Neural progenitor cell (in vitro differentiated cells): ENCODE results near the gene RNPS1. TPM values are rescaled to one million over a fixed set of nuclear protein-coding genes. Genes with fewer than 3 reads are reported as not detected.

ENCODE experiments used
- DNase-seq: peaks from one replicate; pipeline ENCODE4 v3.0.0-alpha.2; 2016; ENCODE audit warnings: low spot score
- H2AFZ ChIP-seq: fragments of 200-600 bp; sonication (generic); replicated peaks from 2 replicates; pipeline ENCODE4 v1.6.1; 2016; ENCODE audit warnings: antibody characterized with exemption
- H3F3A ChIP-seq: fragments of 200-600 bp; sonication (generic); 2 replicates; pipeline ENCODE4 v1.6.1; 2016; ENCODE audit warnings: antibody characterized with exemption, low read depth
- H3K27ac ChIP-seq: fragments of 200-600 bp; sonication (generic); 2 replicates; pipeline ENCODE4 v1.5.1; 2016; ENCODE audit warnings: mild to moderate bottlenecking
- H3K27me3 ChIP-seq: fragments of 200-600 bp; sonication (generic); 2 replicates; pipeline ENCODE4 v1.6.1; 2016; ENCODE audit warnings: mild to moderate bottlenecking, moderate library complexity
- H3K36me3 ChIP-seq: fragments of 200-600 bp; sonication (generic); 2 replicates; pipeline ENCODE4 v1.5.1; 2016
- H3K4me1 ChIP-seq: fragments of 200-600 bp; sonication (generic); 2 replicates; pipeline ENCODE4 v1.6.1; 2016; ENCODE audit warnings: mixed run types
- H3K4me2 ChIP-seq: fragments of 200-600 bp; sonication (generic); 2 replicates; pipeline ENCODE4 v1.6.1; 2016
- H3K4me3 ChIP-seq: fragments of 200-600 bp; sonication (generic); 2 replicates; pipeline ENCODE4 v1.5.1; 2016
- H3K79me2 ChIP-seq: fragments of 200-600 bp; sonication (generic); 2 replicates; pipeline ENCODE4 v1.6.1; 2016; ENCODE audit warnings: low read depth
- H3K9ac ChIP-seq: fragments of 200-600 bp; sonication (generic); 2 replicates; pipeline ENCODE4 v1.6.1; 2016
- H3K9me3 ChIP-seq: fragments of 200-600 bp; sonication (generic); 2 replicates; pipeline ENCODE4 v1.5.1; 2016; ENCODE audit warnings: low read depth
- H4K20me1 ChIP-seq: fragments of 200-600 bp; sonication (generic); 2 replicates; pipeline ENCODE4 v1.6.1; 2016; ENCODE audit warnings: low read depth
- H3K27ac Mint-ChIP-seq: 3 replicates; pipeline ENCODE4 v1.8.0; 2021; ENCODE audit warnings: mixed read lengths
- H3K27me3 Mint-ChIP-seq: 2 replicates; pipeline ENCODE4 v1.8.0; 2022; ENCODE audit warnings: low read depth, mild to moderate bottlenecking, inconsistent platforms, moderate library complexity, mixed read lengths; ENCODE audit not compliant: insufficient read depth
- H3K36me3 Mint-ChIP-seq: 3 replicates; pipeline ENCODE4 v1.8.0; 2021; ENCODE audit warnings: mixed read lengths
- H3K4me1 Mint-ChIP-seq: 3 replicates; pipeline ENCODE4 v1.8.0; 2021; ENCODE audit warnings: mixed read lengths
- H3K4me3 Mint-ChIP-seq: 3 replicates; pipeline ENCODE4 v1.8.0; 2021; ENCODE audit warnings: mild to moderate bottlenecking, moderate library complexity, mixed read lengths
- H3K9me3 Mint-ChIP-seq: 3 replicates; pipeline ENCODE4 v1.8.0; 2020; ENCODE audit warnings: mixed read lengths
- CTCF ChIP-seq: fragments of 200-600 bp; sonication (generic); IDR thresholded peaks from 2 replicates; pipeline ENCODE4 v1.5.1; 2017; ENCODE audit warnings: antibody characterized with exemption, mild to moderate bottlenecking
- EZH2 ChIP-seq: fragments of 200-600 bp; sonication (generic); IDR thresholded peaks from 2 replicates; pipeline ENCODE4 v1.6.1; 2017; ENCODE audit warnings: antibody characterized with exemption, mild to moderate bottlenecking, moderate library complexity
- EZH2phosphoT487 ChIP-seq: fragments of 200-600 bp; sonication (generic); IDR thresholded peaks from 2 replicates; pipeline ENCODE4 v1.6.1; 2017; ENCODE audit warnings: antibody characterized with exemption
- total RNA-seq: library from RNA; depleted of rRNA; stranded (reverse); fragments of >200 nt; gene quantifications from 2 replicates; pipeline ENCODE4 v1.2.3, GENCODE V29; 2015; ENCODE audit warnings: low replicate concordance

Gene RNPS1
- total RNA-seq, 1 donor from 2014 or later, result 176 TPM

- no peak for TF ChIP-seq CTCF
- no peak for TF ChIP-seq EZH2phosphoT487
- no peak for TF ChIP-seq EZH2
- H3K4me3 Mint-ChIP-seq, result no peak overlapping the region
- no peaks in the 10 kb centered on the region for H3K27me3 ChIP-seq
- H3K27ac Mint-ChIP-seq, result no peak overlapping the region
- no peak for DNase-seq
- no peak overlapping the region for H2AFZ ChIP-seq
- H3K79me2 ChIP-seq, result peaks cover 42% of the 10 kb centered on the region
- H4K20me1 ChIP-seq, result peaks cover 6% of the 10 kb centered on the region
- no peaks in the 10 kb centered on the region for H3K36me3 ChIP-seq
- H3F3A ChIP-seq, result peaks cover 3% of the 10 kb centered on the region
- H3K4me3 ChIP-seq, result no peak overlapping the region
- H3K4me1 ChIP-seq, result peaks cover 6% of the 10 kb centered on the region
- H3K9ac ChIP-seq, result no peak overlapping the region
- peaks cover 5% of the 10 kb centered on the region for H3K4me1 Mint-ChIP-seq
- H3K9me3 Mint-ChIP-seq, result no peaks in the 10 kb centered on the region
- H3K27me3 Mint-ChIP-seq, result peaks cover 8% of the 10 kb centered on the region
- no peaks in the 10 kb centered on the region for H3K9me3 ChIP-seq
- no peak overlapping the region for H3K4me2 ChIP-seq
- H3K27ac ChIP-seq, result no peak overlapping the region
- peaks cover 8% of the 10 kb centered on the region for H3K36me3 Mint-ChIP-seq
Measured at GRCh38 chr16:2246301-2246885, 21.5 kb downstream of the RNPS1 start.

GRCh38 chr16:2244926-2245795 lies 22.8 kb downstream of the RNPS1 start:
- Mint-ChIP-seq H3K36me3 (peaks cover 8% of the 10 kb centered on the region), H3K4me3 (no peak overlapping the region)
- peaks cover 3% of the 10 kb centered on the region for H3K4me1 ChIP-seq

GRCh38 chr16:2244301-2244700 lies 23.6 kb downstream of the RNPS1 start:
- H3K4me1 Mint-ChIP-seq, result no peaks in the 10 kb centered on the region
- no peaks in the 10 kb centered on the region for H3K36me3 ChIP-seq
- H2AFZ ChIP-seq, result no peak overlapping the region
- no peaks in the 10 kb centered on the region for H3K4me1 ChIP-seq
- H3K4me3 Mint-ChIP-seq, result no peak overlapping the region
- H3K27me3 Mint-ChIP-seq, result peaks cover 6% of the 10 kb centered on the region
- H3K27me3 ChIP-seq, result no peaks in the 10 kb centered on the region
- no peak overlapping the region for H3K4me3 ChIP-seq
- no peak overlapping the region for H3K27ac ChIP-seq
- H3K27ac Mint-ChIP-seq, result no peak overlapping the region
- peaks cover 9% of the 10 kb centered on the region for H3K36me3 Mint-ChIP-seq
- no peaks in the 10 kb centered on the region for H3K9me3 Mint-ChIP-seq
- peak; percentile 22 for DNase-seq
- H3K9me3 ChIP-seq, result no peaks in the 10 kb centered on the region
- H3K9ac ChIP-seq, result no peak overlapping the region
- H3K79me2 ChIP-seq, result peaks cover 24% of the 10 kb centered on the region
- peaks cover 10% of the 10 kb centered on the region for H4K20me1 ChIP-seq
- H3K4me2 ChIP-seq, result no peak overlapping the region
- peaks cover 7% of the 10 kb centered on the region for H3F3A ChIP-seq
- TF ChIP-seq CTCF (peak; percentile 12), EZH2 (no peak)

More at GRCh38 chr16:2244926-2245795, 22.8 kb downstream of the RNPS1 start:
- H3K27me3 Mint-ChIP-seq, result peaks cover 6% of the 10 kb centered on the region
- H3K4me3 ChIP-seq, result no peak overlapping the region
- H3K4me2 ChIP-seq, result no peak overlapping the region
- H3K27ac Mint-ChIP-seq, result no peak overlapping the region
- peaks cover 32% of the 10 kb centered on the region for H3K79me2 ChIP-seq
- no peaks in the 10 kb centered on the region for H3K27me3 ChIP-seq
- TF ChIP-seq CTCF (no peak), EZH2 (no peak), EZH2phosphoT487 (no peak)
- no peaks in the 10 kb centered on the region for H3K9me3 Mint-ChIP-seq
- DNase-seq, result no peak
- peaks cover 3% of the 10 kb centered on the region for H4K20me1 ChIP-seq
- H2AFZ ChIP-seq, result no peak overlapping the region
- no peak overlapping the region for H3K9ac ChIP-seq
- no peaks in the 10 kb centered on the region for H3F3A ChIP-seq
- H3K4me1 Mint-ChIP-seq, result peaks cover 2% of the 10 kb centered on the region
- H3K27ac ChIP-seq, result no peak overlapping the region
- H3K9me3 ChIP-seq, result no peaks in the 10 kb centered on the region
- H3K36me3 ChIP-seq, result no peaks in the 10 kb centered on the region
